ENCODE results near the gene ZNF782. TPM values are rescaled to one million over a fixed set of nuclear protein-coding genes. Genes with fewer than 3 reads are reported as not detected.
A peak's percentile ranks its signal among the peaks of the same experiment; 100 is the strongest.

Gene ZNF782
- total RNA-seq, 3 donors from 2014 or later, result 9.0 to 23.0 (median 18.4) TPM

GRCh38 chr9:96858018-96858573, 3.8 kb upstream of the ZNF782 start:
- DNase-seq (ENCODE audit: low spot score in 2 of 2), result no peak
- TF ChIP-seq POLR2AphosphoS5 (IDR thresholded peaks at IDR 0.05) (no peak), POLR2A (IDR thresholded peaks at IDR 0.05) (no peak)
- TF ChIP-seq, protein P1, sequence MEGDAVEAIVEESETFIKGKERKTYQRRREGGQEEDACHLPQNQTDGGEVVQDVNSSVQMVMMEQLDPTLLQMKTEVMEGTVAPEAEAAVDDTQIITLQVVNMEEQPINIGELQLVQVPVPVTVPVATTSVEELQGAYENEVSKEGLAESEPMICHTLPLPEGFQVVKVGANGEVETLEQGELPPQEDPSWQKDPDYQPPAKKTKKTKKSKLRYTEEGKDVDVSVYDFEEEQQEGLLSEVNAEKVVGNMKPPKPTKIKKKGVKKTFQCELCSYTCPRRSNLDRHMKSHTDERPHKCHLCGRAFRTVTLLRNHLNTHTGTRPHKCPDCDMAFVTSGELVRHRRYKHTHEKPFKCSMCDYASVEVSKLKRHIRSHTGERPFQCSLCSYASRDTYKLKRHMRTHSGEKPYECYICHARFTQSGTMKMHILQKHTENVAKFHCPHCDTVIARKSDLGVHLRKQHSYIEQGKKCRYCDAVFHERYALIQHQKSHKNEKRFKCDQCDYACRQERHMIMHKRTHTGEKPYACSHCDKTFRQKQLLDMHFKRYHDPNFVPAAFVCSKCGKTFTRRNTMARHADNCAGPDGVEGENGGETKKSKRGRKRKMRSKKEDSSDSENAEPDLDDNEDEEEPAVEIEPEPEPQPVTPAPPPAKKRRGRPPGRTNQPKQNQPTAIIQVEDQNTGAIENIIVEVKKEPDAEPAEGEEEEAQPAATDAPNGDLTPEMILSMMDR (IDR thresholded peaks at IDR 0.05), result no peak
- Histone ChIP-seq H3K36me3 (no peaks in the 10 kb centered on the region), H3K9me3 (no peaks in the 10 kb centered on the region), H3K4me3 (no peak overlapping the region), H3K27me3 (no peaks in the 10 kb centered on the region), H3K27ac (no peak overlapping the region), H3K4me1 (peaks cover 3 to 4% of the 10 kb centered on the region in 2 donors)
- intact Hi-C loops (cut with DNase I; ENCODE audit: low total_unique reads), result no loop called here

GRCh38 chr9:96856363-96857286, 2.3 kb upstream of the ZNF782 start:
- Histone ChIP-seq H3K27me3 (no peaks in the 10 kb centered on the region), H3K4me3 (no peak overlapping the region), H3K4me1 (peaks cover 6% of the 10 kb centered on the region in 2 donors), H3K9me3 (no peaks in the 10 kb centered on the region), H3K27ac (no peak overlapping the region), H3K36me3 (no peaks in the 10 kb centered on the region)
- DNase-seq (ENCODE audit: low spot score in 2 of 2), result no peak
- TF ChIP-seq, protein P1 (IDR thresholded peaks at IDR 0.05), result peak; percentile 50 to 84 (median 75)
- no peak for TF ChIP-seq POLR2A (IDR thresholded peaks at IDR 0.05)
- intact Hi-C loops (cut with DNase I; ENCODE audit: low total_unique reads), result no loop called here

DNA sequence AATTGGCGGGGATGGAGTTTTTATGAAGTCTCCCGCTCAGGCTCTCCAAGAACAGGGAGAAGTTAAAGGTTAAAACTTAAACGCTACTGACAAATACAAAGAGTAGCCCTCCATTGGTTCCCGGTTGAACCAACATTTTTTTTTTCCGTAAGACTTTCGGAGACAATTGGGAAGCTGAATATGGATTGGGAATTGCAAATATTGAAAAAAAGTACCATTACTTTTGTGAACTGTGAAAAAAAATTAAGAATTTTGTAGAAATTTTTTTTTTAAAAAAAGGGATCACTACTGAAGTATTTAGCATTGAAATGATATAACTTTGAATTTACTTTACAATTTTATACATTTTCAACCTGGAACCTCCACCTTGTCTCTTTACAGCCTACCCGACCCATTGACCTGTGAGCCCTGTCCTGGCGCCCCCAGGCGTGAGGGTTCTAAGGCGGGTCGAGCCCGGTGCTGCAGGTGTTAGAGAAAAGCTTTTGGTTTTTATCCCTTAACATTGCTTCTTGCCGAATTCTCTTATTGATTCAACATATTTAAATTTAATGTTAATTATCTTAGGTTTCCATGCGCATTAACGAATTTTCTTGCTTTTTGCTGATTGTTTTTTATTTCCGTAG, 448 bp upstream of the ZNF782 start:
- TF ChIP-seq, protein P1 (IDR thresholded peaks at IDR 0.05), result no peak
- TF ChIP-seq POLR2AphosphoS5 (IDR thresholded peaks at IDR 0.05) (no peak), POLR2A (IDR thresholded peaks at IDR 0.05) (no peak)
- no peaks in the 10 kb centered on the region for H3K27me3 ChIP-seq
- intact Hi-C loops (cut with DNase I; ENCODE audit: low total_unique reads), result no loop called here
- no peak for DNase-seq (ENCODE audit: low spot score in 2 of 2)
- H3K4me3 ChIP-seq, result peak overlapping the region; percentile 67 to 90 (median 83)
- no peaks in the 10 kb centered on the region for H3K36me3 ChIP-seq
- no peaks in the 10 kb centered on the region for H3K9me3 ChIP-seq
- peaks cover 6% of the 10 kb centered on the region in 2 donors for H3K4me1 ChIP-seq
- H3K27ac ChIP-seq, result peak overlapping the region in 1 of 2 donors; percentile 82

DNA sequence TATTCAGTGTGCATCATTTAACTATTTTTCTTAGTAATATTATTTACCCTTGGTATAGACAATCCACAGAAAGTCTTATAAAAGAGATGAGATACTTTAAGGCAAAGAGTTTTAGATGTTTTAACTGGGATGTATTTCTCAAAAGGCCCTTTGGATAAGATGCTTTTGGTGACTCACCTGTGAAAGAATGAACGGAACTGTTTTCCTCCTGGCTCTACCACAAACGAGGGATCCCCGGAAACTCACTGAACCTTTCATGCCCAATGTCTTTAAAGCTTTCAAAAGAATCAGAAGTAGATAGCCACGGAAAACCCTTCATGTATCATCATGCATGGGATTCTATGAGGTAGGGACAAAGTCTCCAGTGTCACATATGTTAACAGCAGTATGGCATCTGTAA, 1.6 kb downstream of the ZNF782 start:
- no peak for DNase-seq (ENCODE audit: low spot score in 2 of 2)
- Histone ChIP-seq H3K27me3 (no peaks in the 10 kb centered on the region), H3K36me3 (no peaks in the 10 kb centered on the region), H3K9me3 (no peaks in the 10 kb centered on the region), H3K4me3 (peak overlapping the region in 1 of 3 donors; percentile 90), H3K4me1 (peaks cover 6% of the 10 kb centered on the region in 2 donors), H3K27ac (no peak overlapping the region)
- TF ChIP-seq POLR2AphosphoS5 (IDR thresholded peaks at IDR 0.05), result no peak
- TF ChIP-seq, protein P1 (IDR thresholded peaks at IDR 0.05), result no peak
- no peak for TF ChIP-seq POLR2A (IDR thresholded peaks at IDR 0.05)
- intact Hi-C loops (cut with DNase I; ENCODE audit: low total_unique reads), result no loop called here

GRCh38 chr9:96844040-96844439, 10.3 kb downstream of the ZNF782 start:
- no peaks in the 10 kb centered on the region for H3K36me3 ChIP-seq
- no peak overlapping the region for H3K4me3 ChIP-seq
- intact Hi-C loops (cut with DNase I; ENCODE audit: low total_unique reads), result no loop called here
- no peak for DNase-seq (ENCODE audit: low spot score in 2 of 2)
- TF ChIP-seq POLR2AphosphoS5 (IDR thresholded peaks at IDR 0.05), result no peak
- TF ChIP-seq, protein P1 (IDR thresholded peaks at IDR 0.05), result no peak
- no peak for TF ChIP-seq POLR2A (IDR thresholded peaks at IDR 0.05)
- no peaks in the 10 kb centered on the region for H3K4me1 ChIP-seq
- H3K27me3 ChIP-seq, result no peaks in the 10 kb centered on the region
- no peak overlapping the region for H3K27ac ChIP-seq
- no peaks in the 10 kb centered on the region for H3K9me3 ChIP-seq
